ENCODE data around the gene ITGB7.

DNA sequence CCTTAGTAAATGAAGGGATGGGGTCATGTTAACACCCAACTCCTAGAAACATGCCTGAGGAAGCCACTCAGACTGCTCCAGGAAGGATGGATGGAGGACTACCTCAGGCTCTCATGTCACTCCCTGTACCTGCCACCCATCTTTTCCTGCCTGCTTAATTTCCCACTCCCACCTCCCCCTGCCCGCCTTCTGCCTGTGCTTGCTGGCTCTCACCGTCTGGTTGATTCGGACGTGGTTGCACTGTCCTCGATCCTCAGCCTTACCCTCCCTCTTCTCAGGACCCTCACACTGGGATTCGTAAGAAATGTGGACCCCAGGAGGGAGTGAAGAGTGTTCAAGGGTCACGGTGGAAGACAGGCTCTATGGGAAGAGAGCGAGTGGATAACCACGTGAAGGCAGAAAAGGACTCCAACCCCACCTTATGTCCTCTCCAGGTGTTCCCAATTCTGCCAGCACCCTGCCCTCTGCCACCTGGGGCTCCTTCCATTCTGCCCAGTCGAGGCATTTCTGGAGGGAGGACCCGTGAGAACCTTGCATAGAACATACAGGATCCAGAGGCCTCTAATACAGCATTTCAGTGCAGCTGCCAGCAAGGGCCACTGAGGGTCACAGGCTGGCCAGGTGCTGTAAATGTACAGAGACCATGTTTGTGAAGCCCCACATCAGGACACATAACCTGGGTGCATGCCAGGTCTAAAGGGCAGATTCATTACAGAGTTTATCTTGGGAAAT, 12.9 kb downstream of the ITGB7 start:
- TF ChIP-seq, protein P1, sequence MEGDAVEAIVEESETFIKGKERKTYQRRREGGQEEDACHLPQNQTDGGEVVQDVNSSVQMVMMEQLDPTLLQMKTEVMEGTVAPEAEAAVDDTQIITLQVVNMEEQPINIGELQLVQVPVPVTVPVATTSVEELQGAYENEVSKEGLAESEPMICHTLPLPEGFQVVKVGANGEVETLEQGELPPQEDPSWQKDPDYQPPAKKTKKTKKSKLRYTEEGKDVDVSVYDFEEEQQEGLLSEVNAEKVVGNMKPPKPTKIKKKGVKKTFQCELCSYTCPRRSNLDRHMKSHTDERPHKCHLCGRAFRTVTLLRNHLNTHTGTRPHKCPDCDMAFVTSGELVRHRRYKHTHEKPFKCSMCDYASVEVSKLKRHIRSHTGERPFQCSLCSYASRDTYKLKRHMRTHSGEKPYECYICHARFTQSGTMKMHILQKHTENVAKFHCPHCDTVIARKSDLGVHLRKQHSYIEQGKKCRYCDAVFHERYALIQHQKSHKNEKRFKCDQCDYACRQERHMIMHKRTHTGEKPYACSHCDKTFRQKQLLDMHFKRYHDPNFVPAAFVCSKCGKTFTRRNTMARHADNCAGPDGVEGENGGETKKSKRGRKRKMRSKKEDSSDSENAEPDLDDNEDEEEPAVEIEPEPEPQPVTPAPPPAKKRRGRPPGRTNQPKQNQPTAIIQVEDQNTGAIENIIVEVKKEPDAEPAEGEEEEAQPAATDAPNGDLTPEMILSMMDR (IDR thresholded peaks at IDR 0.05) = no peak
- no peak for TF ChIP-seq POLR2A (IDR thresholded peaks at IDR 0.05)

Data from lower leg skin (tissue), 3 donors.